Hepatocyte (in vitro differentiated cells): Measurements from ENCODE around the gene PLPPR1.

Experiments
- EZH2 ChIP-seq: fragments of 200-600 bp; sonication (generic); IDR thresholded peaks from 2 replicates; pipeline ENCODE4 v1.6.1; 2016; ENCODE audit warnings: antibody characterized with exemption, mild to moderate bottlenecking, borderline replicate concordance
- TF ChIP-seq, protein P1 (sequence below): fragments of 200-600 bp; sonication (generic); IDR thresholded peaks from 2 replicates; pipeline ENCODE4 v1.5.1; 2016; ENCODE audit warnings: antibody characterized with exemption, mild to moderate bottlenecking; ENCODE audit not compliant: poor library complexity

DNA sequence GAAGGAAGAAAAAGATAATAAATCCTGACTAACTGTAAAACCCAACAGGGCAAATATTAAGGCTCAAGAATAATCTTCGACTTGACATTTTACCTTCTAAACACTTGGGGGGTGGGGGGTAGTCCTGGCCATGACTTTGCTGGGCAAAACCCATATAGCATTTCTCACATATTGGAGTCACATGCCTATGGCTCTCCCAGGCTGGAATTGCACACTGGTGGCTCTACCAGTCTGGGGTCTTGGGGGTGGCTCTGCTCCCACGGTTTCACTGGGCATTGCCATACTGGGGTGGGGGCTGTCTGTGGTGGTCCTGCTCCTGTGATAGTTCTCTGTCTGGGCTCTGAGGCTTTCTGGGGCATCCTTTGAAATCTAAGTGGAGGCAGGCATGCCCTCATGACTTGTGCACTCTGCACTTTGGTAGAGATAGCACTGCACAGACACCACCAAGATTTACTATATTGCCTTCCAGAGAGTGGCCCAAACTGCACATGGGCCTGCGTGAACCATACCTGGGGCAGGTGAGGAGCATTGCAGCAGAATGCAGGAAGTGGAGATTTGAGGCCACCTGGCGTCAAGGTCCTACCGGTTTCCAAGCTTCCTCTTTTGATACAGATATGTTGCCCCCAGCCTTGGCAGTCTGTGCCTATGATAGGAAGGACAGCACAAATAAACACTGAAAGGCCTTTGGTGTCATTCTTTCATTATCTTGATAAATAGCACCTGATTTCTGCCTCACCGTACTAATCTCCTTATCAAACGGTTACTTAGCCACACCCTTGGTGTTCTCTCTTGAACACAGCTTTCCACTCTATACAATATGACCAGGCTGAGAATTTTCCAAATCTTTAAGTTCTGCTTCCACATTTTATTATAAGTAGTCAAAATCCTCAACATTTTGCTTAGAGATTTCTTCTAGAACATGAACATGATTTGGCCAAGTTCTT is 326.5 kb downstream of the PLPPR1 start:
- TF ChIP-seq, protein P1, sequence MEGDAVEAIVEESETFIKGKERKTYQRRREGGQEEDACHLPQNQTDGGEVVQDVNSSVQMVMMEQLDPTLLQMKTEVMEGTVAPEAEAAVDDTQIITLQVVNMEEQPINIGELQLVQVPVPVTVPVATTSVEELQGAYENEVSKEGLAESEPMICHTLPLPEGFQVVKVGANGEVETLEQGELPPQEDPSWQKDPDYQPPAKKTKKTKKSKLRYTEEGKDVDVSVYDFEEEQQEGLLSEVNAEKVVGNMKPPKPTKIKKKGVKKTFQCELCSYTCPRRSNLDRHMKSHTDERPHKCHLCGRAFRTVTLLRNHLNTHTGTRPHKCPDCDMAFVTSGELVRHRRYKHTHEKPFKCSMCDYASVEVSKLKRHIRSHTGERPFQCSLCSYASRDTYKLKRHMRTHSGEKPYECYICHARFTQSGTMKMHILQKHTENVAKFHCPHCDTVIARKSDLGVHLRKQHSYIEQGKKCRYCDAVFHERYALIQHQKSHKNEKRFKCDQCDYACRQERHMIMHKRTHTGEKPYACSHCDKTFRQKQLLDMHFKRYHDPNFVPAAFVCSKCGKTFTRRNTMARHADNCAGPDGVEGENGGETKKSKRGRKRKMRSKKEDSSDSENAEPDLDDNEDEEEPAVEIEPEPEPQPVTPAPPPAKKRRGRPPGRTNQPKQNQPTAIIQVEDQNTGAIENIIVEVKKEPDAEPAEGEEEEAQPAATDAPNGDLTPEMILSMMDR: no peak
- no peak for TF ChIP-seq EZH2
